ENCODE results near the gene HMGCL.
"Not testable (repeated sequence)": the region's sequence is repeated elsewhere in the genome, so short reads cannot be mapped to it uniquely, and the experiment has no call there.

The HMGCL gene

DNA sequence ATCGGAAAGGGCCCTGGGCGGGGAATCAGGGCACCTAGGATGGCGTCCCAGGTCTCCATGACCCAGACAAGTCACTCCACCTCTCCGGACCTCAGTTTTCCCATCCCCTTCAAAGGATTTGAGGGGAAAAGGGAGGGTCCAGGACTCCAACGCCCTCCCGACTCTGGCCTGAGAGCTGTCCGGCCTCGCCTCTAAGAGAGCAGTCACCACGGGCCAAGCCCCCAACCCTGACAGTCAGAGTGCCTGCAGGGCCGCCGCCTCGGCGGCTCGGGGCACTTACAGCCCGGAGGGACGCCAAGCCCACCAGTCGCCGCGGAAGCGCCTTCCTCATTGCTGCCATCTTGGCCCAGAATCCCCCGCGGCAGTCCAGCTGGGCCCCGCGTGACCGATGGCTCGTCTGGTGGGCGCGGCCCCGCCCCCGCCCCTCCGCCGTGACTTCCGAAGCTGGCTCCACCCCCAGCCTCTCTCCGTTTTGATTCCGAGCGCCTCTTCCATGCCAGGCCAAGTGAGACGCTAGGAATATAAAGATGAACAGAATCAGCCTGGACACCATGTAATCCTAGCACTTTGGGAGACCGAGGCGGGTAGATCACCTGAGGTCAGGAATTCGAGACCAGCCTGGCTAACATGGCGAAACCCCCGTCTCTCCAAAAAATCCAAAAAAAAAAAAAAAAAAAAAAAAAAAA lies at the start of gene HMGCL:
Gene HMGCL (minus strand): TSS at position 354 of the 686 bp plus-strand sequence. CDS start 14 bp downstream, at position 340.
- peak; percentile 92 for DNase-seq (ENCODE audit: low spot score)

DNA sequence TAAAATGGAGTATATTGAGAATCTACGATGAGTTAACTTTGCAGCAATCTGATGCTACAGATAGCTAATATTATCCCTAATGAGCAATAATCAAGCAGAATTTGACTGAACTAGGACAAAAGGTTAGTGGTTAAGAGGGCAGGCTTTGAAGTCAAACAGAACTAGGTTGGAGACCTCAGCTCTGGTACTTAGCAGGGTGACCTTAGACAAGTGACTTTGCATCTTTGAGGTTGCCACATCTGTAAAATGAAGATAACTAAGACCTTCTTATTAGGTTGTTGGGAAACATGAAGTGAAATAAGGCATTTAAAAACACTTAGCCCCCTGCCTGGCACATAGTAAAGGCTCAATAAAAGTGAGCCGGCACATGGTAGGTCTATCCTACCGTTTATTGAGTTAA lies 47.2 kb upstream of the HMGCL start:
- no peak for DNase-seq (ENCODE audit: low spot score)

DNA sequence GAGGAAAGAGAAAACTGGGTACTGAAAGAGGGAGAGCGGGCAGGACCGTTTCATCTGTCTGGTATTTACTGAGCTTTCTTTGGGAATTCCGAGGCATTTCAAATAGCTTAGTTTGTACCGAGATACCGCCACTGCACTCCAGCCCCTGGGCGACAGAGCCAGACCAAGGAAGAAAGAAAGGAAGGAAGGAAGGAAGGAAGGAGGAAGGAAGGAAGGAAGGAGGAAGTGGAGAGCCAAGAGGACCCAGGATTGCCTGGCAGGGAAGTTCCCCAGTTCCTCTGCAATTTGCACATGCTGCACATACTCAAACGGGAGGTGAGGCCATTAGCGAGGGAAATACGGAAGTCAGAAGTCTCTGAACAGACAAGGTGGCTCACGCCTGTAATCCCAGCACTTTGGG lies 43.8 kb upstream of the HMGCL start:
- DNase-seq (ENCODE audit: low spot score) = no peak

DNA sequence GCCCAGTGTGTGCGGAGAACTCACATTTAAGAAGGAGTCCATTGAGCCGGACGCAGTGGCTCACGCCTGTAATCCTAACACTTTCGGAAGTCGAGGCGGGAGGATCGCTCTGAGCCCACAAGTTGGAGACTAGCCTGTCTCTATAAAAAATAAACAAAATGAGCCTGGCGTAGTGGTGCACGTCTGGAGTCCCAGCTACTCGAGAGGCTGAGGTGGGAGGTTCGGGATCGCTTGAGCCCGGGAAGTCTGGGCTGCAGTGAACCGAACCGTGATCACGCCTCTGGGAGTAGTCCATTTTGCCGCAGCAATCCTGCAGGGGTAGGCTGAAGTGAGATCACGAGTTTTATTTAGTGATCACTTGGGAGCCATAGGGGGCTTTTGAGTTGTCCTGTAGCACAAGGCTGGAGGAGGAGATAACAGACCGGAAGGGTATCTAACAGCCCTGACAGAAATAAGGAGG lies 43.4 kb upstream of the HMGCL start:
- DNase-seq (ENCODE audit: low spot score) = no peak

DNA sequence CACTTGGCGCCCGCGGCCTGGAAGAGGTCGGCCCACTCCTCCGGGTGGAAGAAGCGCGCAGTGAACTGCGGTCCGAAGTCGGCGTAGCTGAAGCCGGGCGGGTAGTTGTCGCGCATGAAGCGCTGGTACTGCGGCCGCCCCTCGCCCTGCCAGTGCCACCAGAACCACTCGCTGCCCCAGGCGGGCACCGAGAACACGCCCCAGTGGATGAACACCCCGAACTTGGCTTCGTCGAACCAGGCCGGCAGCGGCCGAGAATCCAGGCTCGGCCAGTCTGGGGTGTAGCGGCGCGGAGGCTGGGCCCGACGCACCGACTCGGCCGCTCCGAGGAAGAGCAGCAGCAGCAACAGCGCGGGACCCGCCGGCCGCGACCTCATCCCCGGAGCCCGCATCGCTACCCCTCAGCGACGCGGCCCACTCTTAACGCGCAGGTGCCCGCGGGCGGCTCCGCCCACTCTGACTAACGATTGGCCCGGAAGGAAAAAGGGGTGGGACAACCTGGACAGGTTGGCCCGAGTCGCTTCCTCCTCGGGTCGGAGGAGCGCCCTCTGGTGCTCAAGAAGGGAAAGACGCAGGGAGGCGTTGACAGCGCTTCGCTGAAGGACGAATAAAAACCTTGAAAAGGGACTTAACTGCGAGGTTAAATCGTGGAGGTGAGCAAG lies 42.8 kb upstream of the HMGCL start, which contains the start of gene FUCA1:
Gene FUCA1 (minus strand): TSS at position 396 of the 662 bp plus-strand sequence. CDS start 4 bp downstream, at position 392.
- peak; percentile 98 for DNase-seq (ENCODE audit: low spot score)

DNA sequence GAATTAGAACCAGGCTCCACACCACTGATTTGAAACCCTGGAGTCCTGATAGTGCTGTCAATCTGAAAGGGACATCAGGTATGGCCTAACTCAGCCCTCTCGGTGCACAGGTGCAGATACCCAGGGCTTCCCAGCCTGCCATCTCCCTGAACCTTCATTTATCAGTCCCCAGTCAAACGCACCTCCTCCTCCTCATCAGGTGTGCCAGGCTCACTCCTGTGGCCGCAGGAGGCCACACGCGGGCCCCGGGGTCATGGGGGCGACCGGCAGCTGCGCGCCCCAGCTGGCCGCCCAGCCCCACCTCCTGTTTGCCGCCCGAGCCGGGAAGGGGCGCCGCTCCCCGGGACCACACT lies 42.3 kb upstream of the HMGCL start:
- no peak for DNase-seq (ENCODE audit: low spot score)

DNA sequence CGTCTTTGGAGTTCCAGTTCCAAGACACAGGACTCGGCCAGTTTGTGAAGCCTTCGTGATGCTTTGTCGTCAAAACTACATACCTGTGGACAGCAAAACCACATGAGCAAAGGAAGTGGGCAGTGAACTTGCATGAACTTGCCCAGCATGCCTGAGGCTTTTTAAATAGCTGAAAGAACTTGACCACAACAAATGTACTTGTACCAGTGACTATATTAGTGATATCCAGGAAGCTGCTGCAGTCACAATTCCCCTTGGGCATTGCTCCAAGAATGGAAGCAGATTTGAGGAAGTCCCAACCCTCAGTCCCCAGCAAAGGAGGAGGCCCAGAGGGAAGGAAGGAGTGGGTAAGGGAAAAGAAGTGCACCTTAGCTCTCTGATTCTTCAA lies 40.3 kb upstream of the HMGCL start:
- DNase-seq (ENCODE audit: low spot score) = no peak

DNA sequence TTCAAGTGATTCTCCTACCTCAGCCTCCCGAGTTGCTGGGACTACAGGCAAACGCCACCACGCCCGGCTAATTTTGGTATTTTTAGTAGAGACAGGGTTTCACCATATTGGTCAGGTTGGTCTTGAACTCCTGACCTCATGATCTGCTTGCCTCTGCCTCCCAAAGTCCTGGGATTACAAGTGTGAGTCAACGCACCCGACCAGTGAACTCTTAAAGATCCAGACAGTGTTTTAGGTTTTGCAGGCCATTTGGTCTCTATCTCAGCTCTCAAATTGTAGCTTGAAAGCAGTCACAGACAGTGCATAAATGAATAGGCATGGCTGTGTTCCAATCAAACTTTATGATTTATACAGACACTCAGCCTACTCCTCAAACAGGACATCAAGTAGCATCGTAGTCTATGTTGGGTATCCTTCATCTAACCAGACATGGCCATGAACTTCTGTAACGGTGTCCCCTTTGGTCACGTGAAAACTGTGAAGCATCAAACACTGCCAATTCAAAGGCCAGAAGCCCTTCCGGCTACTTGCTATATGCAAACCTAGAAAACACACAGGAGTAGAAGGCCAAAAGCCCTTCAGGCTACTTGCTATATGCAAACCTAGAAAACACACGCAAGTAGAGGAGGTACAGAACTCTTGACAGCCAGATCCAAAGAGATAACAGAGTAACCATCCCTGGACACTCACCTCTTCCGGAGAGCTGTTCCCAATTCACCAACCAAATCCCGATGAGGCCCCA lies 39.7 kb upstream of the HMGCL start:
- DNase-seq (ENCODE audit: low spot score) = no peak

DNA sequence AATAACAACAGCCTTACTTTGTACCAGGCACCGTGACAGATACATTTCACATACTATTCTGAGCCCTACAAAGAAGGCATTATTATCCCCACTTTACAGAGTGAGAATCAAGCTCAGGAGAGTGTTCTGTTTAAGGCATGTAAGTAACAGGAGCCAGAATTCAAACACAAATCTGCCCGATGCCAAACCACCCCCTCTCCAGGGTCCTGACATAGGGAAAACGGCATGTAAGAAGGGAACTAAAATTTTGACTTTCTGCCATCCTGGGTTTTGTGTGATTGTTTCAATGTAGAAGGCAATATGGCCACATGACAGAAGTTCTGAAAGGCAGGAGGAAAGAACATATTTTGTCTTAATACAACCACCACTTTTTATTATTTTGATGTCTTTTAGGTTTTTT lies 37.4 kb upstream of the HMGCL start:
- DNase-seq (ENCODE audit: low spot score) = no peak

DNA sequence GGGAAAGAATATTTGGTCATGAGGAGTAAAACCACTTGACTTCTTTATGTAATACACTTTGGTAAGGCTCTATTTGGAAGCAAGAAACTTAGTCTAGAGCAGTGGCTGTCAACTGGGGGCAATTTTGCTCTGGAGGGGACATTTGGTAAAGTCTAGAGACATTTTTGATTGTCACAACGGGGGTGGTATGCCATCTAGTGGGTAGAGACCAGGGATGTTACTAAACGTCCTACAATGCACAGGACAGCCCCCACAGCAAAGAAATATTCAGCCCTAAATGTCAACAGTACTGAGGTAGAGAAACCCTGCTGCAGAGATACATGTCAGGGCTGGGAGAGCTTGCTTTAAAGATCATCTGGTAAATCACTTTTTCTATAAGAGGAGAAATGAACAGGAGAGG lies 29.3 kb upstream of the HMGCL start:
- DNase-seq (ENCODE audit: low spot score) = peak; percentile 73

DNA sequence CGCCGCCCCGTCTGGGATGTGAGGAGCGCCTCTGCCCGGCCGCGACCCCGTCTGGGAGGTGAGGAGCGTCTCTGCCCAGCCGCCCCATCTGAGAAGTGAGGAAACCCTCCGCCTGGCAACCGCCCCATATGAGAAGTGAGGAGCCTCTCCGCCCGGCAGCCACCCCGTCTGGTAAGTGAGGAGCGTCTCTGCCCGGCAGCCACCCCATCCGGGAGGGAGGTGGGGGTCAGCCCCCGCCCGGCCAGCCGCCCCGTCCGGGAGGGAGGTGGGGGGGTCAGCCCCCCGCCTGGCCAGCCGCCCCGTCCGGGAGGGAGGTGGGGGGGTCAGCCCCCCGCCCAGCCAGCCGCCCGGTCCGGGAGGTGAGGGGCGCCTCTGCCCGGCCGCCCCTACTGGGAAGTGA lies 27.9 kb upstream of the HMGCL start:
- not testable (repeated sequence) for DNase-seq (ENCODE audit: low spot score)

DNA sequence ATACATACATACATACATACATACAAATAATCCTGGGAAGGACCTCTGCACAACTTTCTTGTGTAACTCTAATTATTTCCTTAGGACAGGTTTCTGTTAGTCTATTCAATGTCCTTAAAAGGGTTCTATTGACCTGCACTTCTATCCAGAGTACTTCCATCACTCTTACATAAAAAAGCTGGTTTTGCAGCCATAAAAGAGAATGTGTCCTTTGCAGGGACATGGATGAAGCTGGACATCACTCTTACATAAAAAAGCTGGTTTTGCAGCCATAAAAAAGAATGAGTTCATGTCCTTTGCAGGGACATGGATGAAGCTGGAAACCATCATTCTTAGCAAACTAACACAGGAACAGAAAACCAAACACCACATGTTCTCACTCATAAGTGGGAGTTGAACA lies 26.2 kb upstream of the HMGCL start:
- DNase-seq (ENCODE audit: low spot score) = not testable (repeated sequence)

DNA sequence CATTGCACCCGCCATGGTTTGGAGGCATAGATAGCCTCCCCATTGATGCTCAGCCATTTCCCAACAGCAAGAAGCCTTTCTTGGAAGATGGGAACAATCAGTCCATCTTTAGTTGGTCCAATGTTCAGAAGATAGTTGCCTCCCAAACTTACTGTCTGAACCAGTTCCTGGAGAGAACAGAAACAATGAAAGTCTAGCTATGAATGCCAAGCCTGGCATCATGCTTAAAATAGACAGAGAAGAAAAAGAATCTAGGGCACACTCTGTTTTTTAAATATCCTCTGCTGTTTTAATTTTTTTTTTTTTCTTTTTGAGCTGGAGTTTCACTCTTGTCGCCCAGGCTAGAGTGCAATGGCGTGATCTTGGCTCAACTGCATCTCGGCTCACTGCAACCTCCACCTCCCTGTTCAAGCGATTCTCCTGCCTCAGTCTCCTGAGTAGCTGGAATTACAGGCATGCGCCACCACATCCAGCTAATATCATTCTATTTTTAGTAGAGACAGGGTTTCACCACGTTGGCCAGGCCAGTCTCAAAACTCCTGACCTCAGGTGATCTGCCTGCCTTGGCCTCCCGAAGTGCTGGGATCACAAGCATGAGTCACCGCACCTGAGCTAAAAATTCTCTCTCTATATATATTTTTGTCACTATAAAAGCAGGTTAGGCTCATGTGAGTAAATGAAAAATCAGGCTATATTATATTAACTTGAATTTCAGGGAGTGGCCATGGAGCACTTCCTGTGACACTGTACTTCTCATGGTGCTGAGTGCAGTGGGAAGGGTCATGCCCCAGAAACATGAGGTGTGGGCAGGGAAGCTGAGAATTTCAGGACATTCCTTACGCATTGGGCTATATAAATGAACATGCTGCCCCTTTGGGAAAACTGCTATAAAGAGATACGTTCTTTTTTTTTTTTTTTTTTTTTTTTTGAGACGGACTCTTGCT lies 23.7 kb upstream of the HMGCL start:
- DNase-seq (ENCODE audit: low spot score) = no peak

DNA sequence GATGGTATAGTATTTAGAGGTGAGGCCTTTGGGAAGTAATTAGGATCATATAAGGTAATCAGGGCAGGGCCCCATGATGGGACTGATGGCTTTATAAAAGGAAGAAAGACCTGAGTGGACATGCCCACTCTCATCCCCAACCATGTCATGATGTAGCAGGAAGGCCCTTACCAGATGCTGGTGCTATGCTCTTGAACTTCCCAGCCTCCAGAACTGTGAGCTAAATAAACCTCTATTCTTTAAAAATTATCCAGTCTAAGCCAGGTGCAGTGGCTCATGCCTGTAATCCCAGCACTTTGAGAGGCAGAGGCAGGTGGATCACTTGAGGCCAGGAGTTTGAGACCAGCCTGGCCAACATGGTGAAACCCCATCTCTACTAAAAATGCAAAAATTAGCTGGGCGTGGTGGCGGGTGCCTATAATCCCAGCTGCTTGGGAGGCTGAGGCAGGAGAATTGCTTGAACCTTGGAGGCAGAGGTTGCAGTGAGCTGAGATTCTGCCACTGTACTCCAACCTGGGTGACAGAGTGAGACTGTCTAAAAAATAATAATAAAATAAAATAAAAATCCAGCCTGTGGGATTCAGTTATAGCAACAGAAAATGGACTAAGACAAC lies 22.4 kb upstream of the HMGCL start:
- DNase-seq (ENCODE audit: low spot score) = not testable (repeated sequence)

DNA sequence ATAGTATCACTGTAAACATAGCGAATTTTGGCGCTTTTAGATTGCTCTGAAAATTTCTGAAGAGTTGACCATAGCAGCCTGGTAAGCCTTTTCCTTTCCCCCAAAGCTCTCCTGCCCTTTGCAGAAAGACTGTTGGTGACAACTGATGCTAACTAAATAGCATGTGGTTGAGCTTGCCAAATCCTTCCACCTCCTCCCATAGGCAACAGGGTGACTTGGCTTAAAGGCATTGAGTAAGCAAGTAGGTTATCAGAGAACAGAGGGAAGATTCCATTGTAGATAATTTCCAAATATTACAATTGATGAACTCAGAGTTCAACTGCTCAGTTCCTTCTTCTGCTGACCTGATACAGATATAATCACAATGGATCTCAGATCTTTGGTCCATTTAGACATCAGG lies 19.9 kb upstream of the HMGCL start:
- DNase-seq (ENCODE audit: low spot score) = no peak

DNA sequence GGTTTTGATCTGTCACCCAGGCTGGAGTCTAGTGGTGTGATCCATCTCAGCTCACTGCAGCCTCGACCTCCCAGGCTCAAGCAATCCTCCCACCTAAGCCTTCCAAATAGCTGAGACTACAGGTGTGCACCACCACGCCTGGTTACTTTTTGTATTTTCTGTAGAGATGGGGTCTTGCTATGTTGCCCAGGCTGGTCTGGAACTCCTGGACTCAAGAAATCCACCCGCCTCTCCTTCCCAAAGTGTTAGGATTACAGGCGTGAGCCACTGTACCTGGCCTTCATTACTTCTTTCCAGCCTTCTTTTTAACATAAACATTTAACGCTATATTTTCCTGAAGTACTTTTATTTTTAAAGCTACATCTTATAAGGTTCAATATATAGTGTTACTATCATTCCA lies 18.4 kb upstream of the HMGCL start:
- no peak for DNase-seq (ENCODE audit: low spot score)

DNA sequence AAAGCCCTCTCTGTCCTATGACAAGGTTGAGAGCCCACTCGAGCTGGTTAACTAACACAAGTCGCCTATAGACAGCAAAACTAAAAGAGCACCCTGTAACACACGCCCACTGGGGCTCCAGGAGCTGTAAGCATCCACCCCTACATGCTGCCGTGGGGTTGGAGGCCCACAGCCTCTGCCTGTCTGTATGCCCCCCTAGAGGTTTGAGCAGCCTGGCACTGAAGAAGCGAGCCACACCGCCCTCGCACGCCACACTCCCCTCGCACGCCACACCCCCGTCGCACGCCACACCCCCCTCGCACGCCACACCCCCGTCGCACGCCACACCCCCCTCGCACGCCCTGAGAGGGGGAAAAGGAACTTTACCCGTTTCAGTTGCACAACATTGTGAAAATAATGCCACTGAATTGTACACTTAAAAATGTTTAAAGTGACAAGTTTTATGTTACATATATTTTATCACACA lies 13.2 kb upstream of the HMGCL start:
- peak; percentile 91 for DNase-seq (ENCODE audit: low spot score)

DNA sequence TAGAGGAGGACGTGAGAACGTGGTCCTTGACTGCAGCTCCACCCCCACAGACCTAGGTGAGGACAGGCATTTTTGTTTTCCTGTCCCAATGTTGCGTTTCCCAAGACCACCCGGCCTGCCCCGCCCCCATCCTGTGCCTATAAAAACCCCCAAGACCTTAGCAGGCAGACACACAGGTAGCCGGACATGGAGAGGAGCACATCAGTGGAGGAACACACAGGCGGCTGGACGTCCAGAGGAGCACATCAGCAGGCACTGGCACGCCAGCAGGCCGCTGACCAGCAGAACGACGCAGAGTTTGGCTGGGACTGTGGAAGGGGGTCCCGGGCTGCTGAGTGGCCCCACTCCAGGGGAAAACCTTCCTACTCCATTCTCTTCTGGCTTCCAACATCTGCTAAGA lies 12.7 kb upstream of the HMGCL start:
- no peak for DNase-seq (ENCODE audit: low spot score)

DNA sequence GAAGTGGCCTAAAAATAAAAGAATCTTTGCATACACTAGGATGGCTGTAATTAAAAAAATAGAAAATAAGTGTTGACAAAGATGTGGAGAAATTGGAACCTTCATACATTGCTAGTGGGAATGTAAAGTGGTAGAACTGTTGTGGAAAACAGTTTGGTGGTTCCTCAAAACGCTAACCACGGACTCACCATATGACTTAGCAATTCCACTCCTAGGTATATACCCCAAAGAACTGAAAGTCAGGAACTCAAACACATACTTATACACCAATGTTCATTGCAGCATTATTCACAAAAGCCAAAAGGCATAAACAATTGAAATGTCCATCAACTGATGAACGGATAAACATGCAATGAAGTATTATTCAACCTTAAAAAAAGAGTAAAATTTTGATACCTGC lies 10.8 kb upstream of the HMGCL start:
- DNase-seq (ENCODE audit: low spot score) = no peak

DNA sequence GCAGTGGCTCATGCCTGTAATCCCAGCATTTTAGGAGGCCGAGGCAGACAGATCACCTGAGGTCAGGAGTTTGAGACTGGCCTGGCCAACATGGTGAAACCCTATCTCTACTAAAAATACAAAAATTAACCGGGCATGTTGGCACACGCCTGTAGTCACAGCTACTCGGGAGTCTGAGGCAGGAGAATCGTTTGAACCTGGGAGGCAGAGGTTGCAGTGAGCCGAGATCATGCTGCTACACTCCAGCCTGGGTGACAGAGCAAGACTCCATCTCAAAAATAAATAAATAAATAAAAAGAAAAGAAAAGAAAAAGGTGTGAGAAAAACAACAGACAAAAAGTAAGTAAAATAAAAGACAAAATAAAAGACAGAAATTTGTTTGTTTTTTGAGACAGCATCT lies 8.9 kb upstream of the HMGCL start:
- not testable (repeated sequence) for DNase-seq (ENCODE audit: low spot score)

DNA sequence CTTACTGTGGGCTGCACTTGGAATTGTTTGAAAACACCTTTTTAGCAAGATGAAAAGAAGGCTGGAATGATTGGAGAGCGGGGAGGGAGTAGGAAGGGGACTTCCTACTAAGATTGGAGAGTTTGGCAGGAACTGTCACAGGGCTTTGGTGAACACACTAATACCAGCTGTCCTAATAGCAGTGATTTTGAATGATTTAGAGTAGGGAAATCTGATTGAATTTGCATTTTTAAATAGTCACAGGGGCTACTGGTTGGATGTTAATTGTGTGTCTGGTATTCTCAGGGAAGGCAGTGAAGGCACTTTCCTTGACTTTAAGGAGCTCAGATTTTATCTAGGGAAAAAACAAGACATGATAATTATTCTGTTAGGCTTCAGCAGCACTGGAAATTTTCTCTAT lies 2.5 kb upstream of the HMGCL start:
- DNase-seq (ENCODE audit: low spot score) = no peak

Data from NAMALWA (cell line).